GM23338 (cell line): ENCODE results near the gene PKP3. TPM values are rescaled to one million over a fixed set of nuclear protein-coding genes. Genes with fewer than 3 reads are reported as not detected.

Experiments used
- ATAC-seq: fragments of 200-7000 bp; cut with Tn5 transposase; 3 replicates; pipeline ENCODE4 v1.9.1; 2020
- DNase-seq: peaks from one replicate; pipeline ENCODE4 v3.0.0-alpha.2; 2015; ENCODE audit warnings: low spot score
- H2AFZ ChIP-seq: fragments of 200-600 bp; sonication (generic); 2 replicates; pipeline ENCODE4 v1.8.0; 2016; ENCODE audit warnings: antibody characterized with exemption, mild to moderate bottlenecking, moderate library complexity
- H3F3A ChIP-seq: fragments of 200-600 bp; sonication (generic); replicated peaks from 2 replicates; pipeline ENCODE4 v1.8.0; 2017; ENCODE audit warnings: antibody characterized with exemption, mixed run types, low read depth
- H3K27ac ChIP-seq: fragments of 200-600 bp; sonication (generic); 2 replicates; pipeline ENCODE4 v1.6.1; 2016; ENCODE audit warnings: low read depth
- H3K27me3 ChIP-seq: fragments of 200-600 bp; sonication (generic); 2 replicates; pipeline ENCODE4 v1.8.0; 2016; ENCODE audit warnings: mild to moderate bottlenecking, mixed run types, moderate library complexity; ENCODE audit not compliant: insufficient read depth
- H3K36me3 ChIP-seq: fragments of 200-600 bp; sonication (generic); 2 replicates; pipeline ENCODE4 v1.8.0; 2016; ENCODE audit warnings: mild to moderate bottlenecking; ENCODE audit not compliant: insufficient read depth
- H3K4me1 ChIP-seq: fragments of 200-600 bp; sonication (generic); 2 replicates; pipeline ENCODE4 v1.8.0; 2016; ENCODE audit warnings: mild to moderate bottlenecking, moderate library complexity; ENCODE audit not compliant: insufficient read depth
- H3K4me2 ChIP-seq: fragments of 200-600 bp; sonication (generic); 2 replicates; pipeline ENCODE4 v1.7.1; 2017; ENCODE audit warnings: mixed run types
- H3K4me3 ChIP-seq: fragments of 200-600 bp; sonication (generic); 2 replicates; pipeline ENCODE4 v1.6.1; 2016; ENCODE audit warnings: mixed run types
- H3K79me2 ChIP-seq: fragments of 200-600 bp; sonication (generic); replicated peaks from 2 replicates; pipeline ENCODE4 v1.8.0; 2017; ENCODE audit warnings: mild to moderate bottlenecking; ENCODE audit not compliant: insufficient read depth
- H3K9me2 ChIP-seq: fragments of 200-600 bp; sonication (generic); 2 replicates; pipeline ENCODE4 v1.8.0; 2017; ENCODE audit not compliant: insufficient read depth
- H4K20me1 ChIP-seq: fragments of 200-600 bp; sonication (generic); replicated peaks from 2 replicates; pipeline ENCODE4 v1.8.0; 2017; ENCODE audit warnings: mild to moderate bottlenecking; ENCODE audit not compliant: insufficient read depth
- H3K27ac Mint-ChIP-seq: 2 replicates; pipeline ENCODE4 v1.8.0; 2020; ENCODE audit warnings: inconsistent platforms, mild to moderate bottlenecking, moderate library complexity, mixed read lengths
- H3K27me3 Mint-ChIP-seq: 3 replicates; pipeline ENCODE4 v1.8.0; 2022; ENCODE audit warnings: low read depth, mild to moderate bottlenecking, moderate library complexity, mixed read lengths, inconsistent platforms; ENCODE audit not compliant: insufficient read depth, poor library complexity
- H3K36me3 Mint-ChIP-seq: 3 replicates; pipeline ENCODE4 v1.8.0; 2021; ENCODE audit warnings: low read depth, mild to moderate bottlenecking, inconsistent platforms, moderate library complexity, mixed read lengths
- H3K4me1 Mint-ChIP-seq: 3 replicates; pipeline ENCODE4 v1.8.0; 2020; ENCODE audit warnings: mild to moderate bottlenecking, inconsistent platforms, mixed read lengths
- H3K4me3 Mint-ChIP-seq: 3 replicates; pipeline ENCODE4 v1.8.0; 2021; ENCODE audit warnings: moderate library complexity, mild to moderate bottlenecking, inconsistent platforms, mixed read lengths
- H3K9me3 Mint-ChIP-seq: 3 replicates; pipeline ENCODE4 v1.8.0; 2020; ENCODE audit warnings: moderate library complexity, mild to moderate bottlenecking, inconsistent platforms, mixed read lengths
- CREB1 ChIP-seq: fragments of 250-450 bp; sonication (Bioruptor Pico); IDR thresholded peaks from 2 replicates; pipeline ENCODE4 v1.5.0; 2020; ENCODE audit warnings: low read depth, mild to moderate bottlenecking, moderate library complexity
- CTCF ChIP-seq, 2 experiments: fragments of 200-600 bp in 1 of 2; sonication (generic) in 1 of 2; conservative IDR thresholded peaks; 2 replicates each; pipeline versions ENCODE4 v1.5.1 to v1.6.1; 2016 to 2017; ENCODE audit warnings: antibody characterized with exemption in 2 of 2, low read depth in 2 of 2, mild to moderate bottlenecking in 2 of 2, moderate library complexity in 1 of 2
- EZH2 ChIP-seq: fragments of 200-600 bp; sonication (generic); IDR thresholded peaks from one replicate; pipeline ENCODE4 v1.8.0; 2017; ENCODE audit warnings: antibody characterized with exemption, mild to moderate bottlenecking, low read depth; ENCODE audit not compliant: unreplicated experiment
- EZH2phosphoT487 ChIP-seq: fragments of 200-600 bp; sonication (generic); IDR thresholded peaks from one replicate; pipeline ENCODE4 v1.8.1; 2018; ENCODE audit warnings: antibody characterized with exemption; ENCODE audit not compliant: unreplicated experiment
- JUNB ChIP-seq: IDR thresholded peaks from one replicate; pipeline ENCODE4 v1.6.1; 2016; ENCODE audit warnings: antibody characterized with exemption; ENCODE audit not compliant: unreplicated experiment
- NANOG ChIP-seq: IDR thresholded peaks from 2 replicates; pipeline ENCODE4 v1.6.1; 2016; ENCODE audit warnings: antibody characterized with exemption, borderline replicate concordance
- POLR2AphosphoS5 ChIP-seq: IDR thresholded peaks from 2 replicates; pipeline ENCODE4 v1.6.1; 2016; ENCODE audit warnings: antibody characterized with exemption, low read depth
- ZNF331 ChIP-seq: fragments of 250-450 bp; sonication (Bioruptor Pico); IDR thresholded peaks from 2 replicates; pipeline ENCODE4 v1.5.0; 2020; ENCODE audit warnings: low read depth, mild to moderate bottlenecking, moderate library complexity
- ZNF462 ChIP-seq: fragments of 250-450 bp; sonication (Bioruptor Pico); IDR thresholded peaks from 2 replicates; pipeline ENCODE4 v1.5.0; 2020; ENCODE audit warnings: mild to moderate bottlenecking, moderate library complexity
- polyA plus RNA-seq: library from polyadenylated mRNA; unstranded; fragments of >200 nt; fragmentation: Nextera tagmentation; extraction: Ambion mirVana; gene quantifications from 2 replicates; pipeline ENCODE4 v1.2.1, GENCODE V29; 2016
- total RNA-seq: library from RNA; depleted of rRNA; stranded (reverse); fragments of >200 nt; shearing (Covaris generic); gene quantifications from 2 replicates; pipeline ENCODE4 v1.2.3, GENCODE V29; 2014
- TF ChIP-seq, protein P1 (sequence below): IDR thresholded peaks from 2 replicates; pipeline ENCODE4 v1.6.1; 2016; ENCODE audit warnings: antibody characterized with exemption

Gene PKP3
- total and polyA plus RNA-seq, 2 experiments from 2014 or later = 7.2 to 23.0 TPM

GRCh38 chr11:393219-394033 lies 583 bp upstream of the PKP3 start:
- Histone ChIP-seq H3K27ac (no peak overlapping the region), H3K4me3 (peak overlapping the region; percentile 47; the same call in 1 of the 2 replicates), H3K4me2 (peak overlapping the region; percentile 73), H3K9me2 (no peaks in the 10 kb centered on the region), H3K27me3 (no peaks in the 10 kb centered on the region), H3F3A (no peaks in the 10 kb centered on the region), H3K79me2 (no peaks in the 10 kb centered on the region), H3K4me1 (peaks cover 6% of the 10 kb centered on the region), H3K36me3 (no peaks in the 10 kb centered on the region), H2AFZ (peak overlapping the region; percentile 84; the same call in 1 of the 2 replicates), H4K20me1 (no peaks in the 10 kb centered on the region)
- ATAC-seq = peak; percentile 2; the same call in 1 of the 3 replicates
- peaks cover 2% of the 10 kb centered on the region; the same call in 1 of the 3 replicates for H3K4me1 Mint-ChIP-seq
- H3K27me3 Mint-ChIP-seq = peaks cover 1% of the 10 kb centered on the region
- H3K27ac Mint-ChIP-seq = no peak overlapping the region
- H3K36me3 Mint-ChIP-seq = peaks cover 5% of the 10 kb centered on the region; the same call in 2 of the 3 replicates
- TF ChIP-seq, protein P1, sequence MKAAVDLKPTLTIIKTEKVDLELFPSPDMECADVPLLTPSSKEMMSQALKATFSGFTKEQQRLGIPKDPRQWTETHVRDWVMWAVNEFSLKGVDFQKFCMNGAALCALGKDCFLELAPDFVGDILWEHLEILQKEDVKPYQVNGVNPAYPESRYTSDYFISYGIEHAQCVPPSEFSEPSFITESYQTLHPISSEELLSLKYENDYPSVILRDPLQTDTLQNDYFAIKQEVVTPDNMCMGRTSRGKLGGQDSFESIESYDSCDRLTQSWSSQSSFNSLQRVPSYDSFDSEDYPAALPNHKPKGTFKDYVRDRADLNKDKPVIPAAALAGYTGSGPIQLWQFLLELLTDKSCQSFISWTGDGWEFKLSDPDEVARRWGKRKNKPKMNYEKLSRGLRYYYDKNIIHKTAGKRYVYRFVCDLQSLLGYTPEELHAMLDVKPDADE = no peak
- TF ChIP-seq JUNB (no peak), CREB1 (CRISPR knock-in tag) (no peak), ZNF462 (CRISPR knock-in tag) (no peak), EZH2 (no peak), EZH2phosphoT487 (no peak), CTCF (conservative IDR thresholded peaks at IDR 0.05; ENCODE audit: low read depth in 2 of 2) (no peak), NANOG (no peak), POLR2AphosphoS5 (no peak), ZNF331 (CRISPR knock-in tag) (no peak)
- no peaks in the 10 kb centered on the region; the same call in 2 of the 3 replicates for H3K9me3 Mint-ChIP-seq
- no peak for DNase-seq
- no peak overlapping the region for H3K4me3 Mint-ChIP-seq
